GM13976 (cell line): ENCODE results near the gene GHRL.
A peak's percentile ranks its signal among the peaks of the same experiment; 100 is the strongest.

Experiments used
- DNase-seq: peaks from one replicate; pipeline ENCODE4 v3.0.0; 2012; ENCODE audit warnings: low spot score
- in situ Hi-C: fragments of 300-500 bp; cut with MboI; formaldehyde crosslinking; loops from one replicate; pipeline ENCODE4 v1.12.0; 2022; ENCODE audit warnings: low sequenced_read_pairs, mixed read lengths, inconsistent platforms; ENCODE audit not compliant: unreplicated experiment
- TF ChIP-seq, protein P1 (sequence below): IDR thresholded peaks from 2 replicates; pipeline ENCODE4 v1.5.1; 2012; ENCODE audit warnings: borderline replicate concordance, mild to moderate bottlenecking; ENCODE audit not compliant: insufficient read depth; ENCODE audit errors: extremely low read depth, missing control alignments, control extremely low read depth

The GHRL gene

GRCh38 chr3:10247679-10248183, 45.0 kb downstream of the GHRL start:
- in situ Hi-C loops = no loop called here
- DNase-seq = no peak
- TF ChIP-seq, protein P1, sequence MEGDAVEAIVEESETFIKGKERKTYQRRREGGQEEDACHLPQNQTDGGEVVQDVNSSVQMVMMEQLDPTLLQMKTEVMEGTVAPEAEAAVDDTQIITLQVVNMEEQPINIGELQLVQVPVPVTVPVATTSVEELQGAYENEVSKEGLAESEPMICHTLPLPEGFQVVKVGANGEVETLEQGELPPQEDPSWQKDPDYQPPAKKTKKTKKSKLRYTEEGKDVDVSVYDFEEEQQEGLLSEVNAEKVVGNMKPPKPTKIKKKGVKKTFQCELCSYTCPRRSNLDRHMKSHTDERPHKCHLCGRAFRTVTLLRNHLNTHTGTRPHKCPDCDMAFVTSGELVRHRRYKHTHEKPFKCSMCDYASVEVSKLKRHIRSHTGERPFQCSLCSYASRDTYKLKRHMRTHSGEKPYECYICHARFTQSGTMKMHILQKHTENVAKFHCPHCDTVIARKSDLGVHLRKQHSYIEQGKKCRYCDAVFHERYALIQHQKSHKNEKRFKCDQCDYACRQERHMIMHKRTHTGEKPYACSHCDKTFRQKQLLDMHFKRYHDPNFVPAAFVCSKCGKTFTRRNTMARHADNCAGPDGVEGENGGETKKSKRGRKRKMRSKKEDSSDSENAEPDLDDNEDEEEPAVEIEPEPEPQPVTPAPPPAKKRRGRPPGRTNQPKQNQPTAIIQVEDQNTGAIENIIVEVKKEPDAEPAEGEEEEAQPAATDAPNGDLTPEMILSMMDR = no peak

- no peak for DNase-seq
- in situ Hi-C loops = no loop called here
- TF ChIP-seq, protein P1 = no peak
These were observed 47.5 kb downstream of the GHRL start for GRCh38 chr3:10245081-10245712.

GRCh38 chr3:10244009-10244408, 48.7 kb downstream of the GHRL start:
- DNase-seq = no peak
- in situ Hi-C loops = no loop called here
- TF ChIP-seq, protein P1 = no peak

DNA sequence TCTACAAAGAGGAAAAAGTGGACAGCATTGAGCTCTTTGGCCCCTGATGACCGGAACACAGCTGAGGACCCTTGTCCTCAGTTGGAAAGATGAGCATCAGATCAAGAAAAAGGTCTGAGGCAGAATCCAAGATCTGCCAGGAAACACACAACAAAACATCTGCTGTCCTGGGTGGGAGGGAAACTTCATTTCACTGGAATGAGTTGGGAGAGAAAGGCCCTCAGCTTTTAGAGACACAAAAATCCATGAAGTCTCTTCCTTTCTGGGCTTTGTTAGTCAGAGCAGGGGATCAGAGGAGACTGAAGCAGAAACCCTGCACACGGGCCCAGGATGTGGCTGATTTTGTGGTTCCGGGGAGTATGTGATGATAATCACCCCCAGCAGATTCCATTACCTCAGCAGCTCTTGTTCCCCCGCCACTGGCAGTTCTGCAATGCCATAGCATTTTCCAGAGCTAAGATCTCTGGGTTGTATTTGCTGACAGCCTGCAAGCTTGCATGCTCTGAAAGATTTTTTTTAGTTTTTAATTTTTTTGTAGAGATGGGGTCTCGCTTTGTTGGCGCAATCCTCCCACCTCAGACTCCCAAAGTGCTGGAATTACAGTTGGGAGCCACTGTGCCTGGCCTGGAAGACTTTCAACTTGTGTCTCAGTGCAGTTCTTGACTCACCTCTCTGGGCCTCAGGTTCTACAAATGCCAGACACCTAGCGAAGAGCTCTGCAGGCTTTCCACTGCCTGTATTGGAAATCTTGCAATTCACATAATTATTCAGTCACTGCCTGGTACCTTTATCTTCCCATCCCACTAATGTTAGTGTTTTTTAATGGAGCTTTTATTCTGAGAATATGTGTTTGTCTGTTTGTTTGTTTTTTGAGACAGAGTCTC, 50.3 kb downstream of the GHRL start:
- TF ChIP-seq, protein P1 = no peak
- DNase-seq = peak; percentile 73
- in situ Hi-C loops = no loop called here

- in situ Hi-C loops = no loop called here
- DNase-seq = no peak
- TF ChIP-seq, protein P1 = no peak
These were observed 51.9 kb downstream of the GHRL start for GRCh38 chr3:10240799-10241198.

GRCh38 chr3:10238345-10239183, 54.2 kb downstream of the GHRL start:
- in situ Hi-C loops = no loop called here
- DNase-seq = no peak
- TF ChIP-seq, protein P1 = no peak
